Measurements from ENCODE around the gene ZNG1A.
"Not testable (repeated sequence)": the region's sequence is repeated elsewhere in the genome, so short reads cannot be mapped to it uniquely, and the experiment has no call there.

Gene ZNG1A

GRCh38 chr9:178970-179383, at the start of gene ZNG1A:
Gene ZNG1A (minus strand): TSS chr9:179056. CDS start chr9:178969, 87 bp downstream.
- DNase-seq (ENCODE audit: low read depth) = not testable (repeated sequence)

GRCh38 chr9:227860-228259, 49.0 kb upstream of the ZNG1A start:
- no peak for DNase-seq (ENCODE audit: low read depth)

GRCh38 chr9:224582-225520, 46.0 kb upstream of the ZNG1A start:
- DNase-seq (ENCODE audit: low read depth) = no peak

- DNase-seq (ENCODE audit: low read depth) = no peak
Measured at GRCh38 chr9:224026-224425, 45.2 kb upstream of the ZNG1A start.

DNA sequence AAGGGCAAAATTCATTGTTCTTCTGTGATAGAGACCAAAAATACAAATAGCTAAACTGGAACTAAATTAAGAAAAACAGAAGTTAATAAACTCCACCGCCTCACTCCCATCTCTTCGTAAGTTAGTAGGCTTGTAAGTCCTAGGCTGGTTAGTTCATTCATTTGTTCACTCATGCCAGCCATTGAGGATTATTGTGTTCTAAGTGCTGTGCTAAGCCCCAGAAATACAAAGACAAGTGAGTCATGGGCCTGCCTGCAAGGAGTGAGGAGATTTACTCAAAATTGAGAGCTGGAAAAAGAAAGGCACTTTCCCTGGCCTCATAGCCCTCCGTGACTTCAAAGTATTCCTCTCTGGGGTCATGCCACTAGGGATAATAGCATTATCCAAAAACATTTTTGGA, 44.3 kb upstream of the ZNG1A start:
- DNase-seq (ENCODE audit: low read depth) = no peak

- DNase-seq (ENCODE audit: low read depth) = no peak
Measured at GRCh38 chr9:221989-222776, 43.3 kb upstream of the ZNG1A start.

- no peak for DNase-seq (ENCODE audit: low read depth)
Measured at GRCh38 chr9:219670-220365, 41.0 kb upstream of the ZNG1A start.

- not testable (repeated sequence) for DNase-seq (ENCODE audit: low read depth)
Measured at GRCh38 chr9:219036-219435, 40.2 kb upstream of the ZNG1A start.

DNA sequence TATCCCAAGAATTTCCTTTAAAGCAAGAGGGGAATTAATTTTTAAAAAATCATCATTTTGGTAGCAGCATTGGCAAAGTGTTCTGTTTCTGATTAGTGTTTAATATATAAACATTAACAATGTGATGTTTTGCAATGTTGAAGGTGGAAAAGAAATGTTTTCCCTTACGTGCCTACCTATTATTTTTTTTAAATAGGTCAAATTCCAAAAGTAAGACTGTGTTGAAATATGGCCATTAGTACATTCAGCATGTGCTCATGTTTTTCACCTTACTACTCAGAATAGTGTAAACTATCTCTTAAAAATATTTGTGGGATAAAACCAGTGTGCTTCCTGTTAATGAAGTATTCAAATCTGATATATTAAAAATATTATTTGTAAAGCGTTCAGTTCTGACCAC, 39.1 kb upstream of the ZNG1A start:
- no peak for DNase-seq (ENCODE audit: low read depth)

DNA sequence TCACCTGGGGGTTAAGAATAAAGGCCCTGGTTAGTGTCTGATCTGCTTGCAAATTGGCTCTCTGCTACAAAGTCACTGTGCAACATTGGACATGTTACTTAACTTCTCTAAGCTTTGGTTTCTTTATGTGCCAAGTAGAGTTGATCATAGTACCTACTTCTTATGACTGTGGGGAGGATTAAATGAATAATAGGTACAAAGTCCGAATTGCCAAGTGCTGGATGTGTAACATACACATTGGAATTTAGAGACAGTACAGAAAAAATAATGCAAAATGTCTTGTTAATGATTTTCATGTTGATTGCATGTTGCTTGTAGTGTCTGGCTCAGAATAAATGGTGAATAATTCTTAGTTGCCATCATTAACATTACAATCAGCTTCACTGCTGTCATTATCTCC, 38.0 kb upstream of the ZNG1A start:
- no peak for DNase-seq (ENCODE audit: low read depth)

- no peak for DNase-seq (ENCODE audit: low read depth)
Measured at GRCh38 chr9:215631-216155, 36.8 kb upstream of the ZNG1A start.

GRCh38 chr9:214648-215493, 36.0 kb upstream of the ZNG1A start, which contains the start of gene DOCK8:
Gene DOCK8 (plus strand): TSS chr9:214865. CDS start chr9:214977, 112 bp downstream.
- peak; percentile 25 for DNase-seq (ENCODE audit: low read depth)

DNA sequence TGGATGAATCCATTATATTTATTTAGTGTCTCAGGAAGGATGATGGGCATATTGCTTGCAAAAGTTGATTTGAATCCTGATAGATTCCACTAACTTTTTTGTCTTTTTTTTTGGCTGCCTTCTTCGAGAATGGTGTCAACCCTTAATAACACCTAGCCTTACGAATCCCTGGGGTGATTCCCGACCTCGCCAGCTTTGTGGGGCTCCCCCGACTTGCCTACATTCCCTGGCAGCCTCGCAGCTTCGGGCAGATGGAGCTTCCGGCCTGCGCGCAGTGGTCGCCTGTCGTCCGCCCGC, 35.4 kb upstream of the ZNG1A start:
- no peak for DNase-seq (ENCODE audit: low read depth)

GRCh38 chr9:213901-214300, 35.0 kb upstream of the ZNG1A start:
- not testable (repeated sequence) for DNase-seq (ENCODE audit: low read depth)

GRCh38 chr9:212297-212696, 33.4 kb upstream of the ZNG1A start:
- no peak for DNase-seq (ENCODE audit: low read depth)

DNA sequence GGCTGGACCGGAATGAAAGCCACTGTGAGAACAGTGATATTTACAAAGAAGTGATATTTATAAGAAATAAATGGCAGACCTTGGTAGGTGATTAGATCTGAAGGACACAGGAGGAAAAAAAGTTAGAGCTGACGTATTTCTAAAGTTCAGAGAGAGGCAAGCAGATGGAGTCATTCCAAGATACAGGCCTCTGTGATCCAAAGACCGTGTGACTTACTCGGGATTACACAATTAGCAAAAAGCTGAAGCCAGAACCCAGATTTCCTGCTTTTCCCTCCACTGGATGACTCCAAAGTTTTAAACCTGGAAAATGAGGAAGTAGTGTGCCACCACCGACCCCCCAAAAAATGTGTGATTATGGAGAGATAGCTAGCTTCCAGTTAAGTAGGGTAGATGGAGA, 32.7 kb upstream of the ZNG1A start:
- DNase-seq (ENCODE audit: low read depth) = no peak

- no peak for DNase-seq (ENCODE audit: low read depth)
Measured at GRCh38 chr9:211036-211435, 32.2 kb upstream of the ZNG1A start.

GRCh38 chr9:209143-209758, 30.4 kb upstream of the ZNG1A start:
- DNase-seq (ENCODE audit: low read depth) = no peak

- DNase-seq (ENCODE audit: low read depth) = no peak
Measured at GRCh38 chr9:206481-206880, 27.6 kb upstream of the ZNG1A start.

- DNase-seq (ENCODE audit: low read depth) = not testable (repeated sequence)
Measured at GRCh38 chr9:199601-200000, 20.7 kb upstream of the ZNG1A start.

Measured in T-helper 22 cell (primary cell).